SH-SY5Y (cell line): ENCODE results near the gene MYL1.

ENCODE experiments used
- GATA2 ChIP-seq: IDR thresholded peaks from 2 replicates; pipeline ENCODE4 v1.6.1; 2011; ENCODE audit warnings: mild to moderate bottlenecking, low read depth, low read length
- GATA3 ChIP-seq: IDR thresholded peaks from 2 replicates; pipeline ENCODE4 v1.6.1; 2011; ENCODE audit warnings: low read depth, mild to moderate bottlenecking, low read length, moderate library complexity

DNA sequence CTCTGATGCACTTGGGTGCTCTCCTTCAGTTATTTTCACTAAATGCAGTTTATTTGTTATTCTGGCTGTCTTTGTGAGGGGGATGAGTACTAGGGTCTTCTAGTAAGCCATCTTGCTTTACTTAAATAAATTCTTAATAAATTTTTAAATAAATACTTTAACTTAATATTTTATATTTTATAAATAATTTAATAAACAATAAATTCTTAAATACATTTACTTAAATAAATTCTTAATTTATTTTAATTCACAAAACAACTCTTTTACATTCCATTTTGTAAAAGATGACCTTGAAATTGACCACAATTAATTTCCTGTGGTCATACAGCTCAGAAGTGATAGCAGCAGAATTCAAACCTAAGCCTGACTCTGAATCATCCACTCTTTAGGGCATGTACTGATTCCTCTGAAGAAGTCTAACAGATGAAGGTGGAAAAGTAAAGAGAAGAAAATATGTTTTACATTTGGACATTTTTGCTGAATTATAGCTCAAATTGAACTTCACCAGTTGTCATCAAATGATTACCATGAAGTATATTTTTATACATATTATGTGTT lies 28.8 kb downstream of the MYL1 start:
- TF ChIP-seq GATA3 (no peak), GATA2 (no peak)
